Measurements from ENCODE around the gene DEPP1.

- peak in 1 of 2 experiments; percentile 25; a peak in 3 of 4 replicates for TF ChIP-seq CTCF (conservative IDR thresholded peaks at IDR 0.05; ENCODE audit: low read depth in 2 of 2)
- no peak for TF ChIP-seq EZH2 (IDR thresholded peaks at IDR 0.05; ENCODE audit: low read depth, unreplicated experiment)
- TF ChIP-seq POLR2AphosphoS5 (IDR thresholded peaks at IDR 0.05; ENCODE audit: low read depth) = no peak
- TF ChIP-seq, protein P1, sequence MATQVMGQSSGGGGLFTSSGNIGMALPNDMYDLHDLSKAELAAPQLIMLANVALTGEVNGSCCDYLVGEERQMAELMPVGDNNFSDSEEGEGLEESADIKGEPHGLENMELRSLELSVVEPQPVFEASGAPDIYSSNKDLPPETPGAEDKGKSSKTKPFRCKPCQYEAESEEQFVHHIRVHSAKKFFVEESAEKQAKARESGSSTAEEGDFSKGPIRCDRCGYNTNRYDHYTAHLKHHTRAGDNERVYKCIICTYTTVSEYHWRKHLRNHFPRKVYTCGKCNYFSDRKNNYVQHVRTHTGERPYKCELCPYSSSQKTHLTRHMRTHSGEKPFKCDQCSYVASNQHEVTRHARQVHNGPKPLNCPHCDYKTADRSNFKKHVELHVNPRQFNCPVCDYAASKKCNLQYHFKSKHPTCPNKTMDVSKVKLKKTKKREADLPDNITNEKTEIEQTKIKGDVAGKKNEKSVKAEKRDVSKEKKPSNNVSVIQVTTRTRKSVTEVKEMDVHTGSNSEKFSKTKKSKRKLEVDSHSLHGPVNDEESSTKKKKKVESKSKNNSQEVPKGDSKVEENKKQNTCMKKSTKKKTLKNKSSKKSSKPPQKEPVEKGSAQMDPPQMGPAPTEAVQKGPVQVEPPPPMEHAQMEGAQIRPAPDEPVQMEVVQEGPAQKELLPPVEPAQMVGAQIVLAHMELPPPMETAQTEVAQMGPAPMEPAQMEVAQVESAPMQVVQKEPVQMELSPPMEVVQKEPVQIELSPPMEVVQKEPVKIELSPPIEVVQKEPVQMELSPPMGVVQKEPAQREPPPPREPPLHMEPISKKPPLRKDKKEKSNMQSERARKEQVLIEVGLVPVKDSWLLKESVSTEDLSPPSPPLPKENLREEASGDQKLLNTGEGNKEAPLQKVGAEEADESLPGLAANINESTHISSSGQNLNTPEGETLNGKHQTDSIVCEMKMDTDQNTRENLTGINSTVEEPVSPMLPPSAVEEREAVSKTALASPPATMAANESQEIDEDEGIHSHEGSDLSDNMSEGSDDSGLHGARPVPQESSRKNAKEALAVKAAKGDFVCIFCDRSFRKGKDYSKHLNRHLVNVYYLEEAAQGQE (IDR thresholded peaks at IDR 0.05; ENCODE audit: unreplicated experiment) = no peak
- TF ChIP-seq STAT1 (IDR thresholded peaks at IDR 0.05; ENCODE audit: unreplicated experiment) = no peak
- no peak for TF ChIP-seq CREB1 (CRISPR knock-in tag; IDR thresholded peaks at IDR 0.05; ENCODE audit: low read depth)
- no peak for TF ChIP-seq EZH2phosphoT487 (IDR thresholded peaks at IDR 0.05; ENCODE audit: unreplicated experiment)
- TF ChIP-seq, protein P2, sequence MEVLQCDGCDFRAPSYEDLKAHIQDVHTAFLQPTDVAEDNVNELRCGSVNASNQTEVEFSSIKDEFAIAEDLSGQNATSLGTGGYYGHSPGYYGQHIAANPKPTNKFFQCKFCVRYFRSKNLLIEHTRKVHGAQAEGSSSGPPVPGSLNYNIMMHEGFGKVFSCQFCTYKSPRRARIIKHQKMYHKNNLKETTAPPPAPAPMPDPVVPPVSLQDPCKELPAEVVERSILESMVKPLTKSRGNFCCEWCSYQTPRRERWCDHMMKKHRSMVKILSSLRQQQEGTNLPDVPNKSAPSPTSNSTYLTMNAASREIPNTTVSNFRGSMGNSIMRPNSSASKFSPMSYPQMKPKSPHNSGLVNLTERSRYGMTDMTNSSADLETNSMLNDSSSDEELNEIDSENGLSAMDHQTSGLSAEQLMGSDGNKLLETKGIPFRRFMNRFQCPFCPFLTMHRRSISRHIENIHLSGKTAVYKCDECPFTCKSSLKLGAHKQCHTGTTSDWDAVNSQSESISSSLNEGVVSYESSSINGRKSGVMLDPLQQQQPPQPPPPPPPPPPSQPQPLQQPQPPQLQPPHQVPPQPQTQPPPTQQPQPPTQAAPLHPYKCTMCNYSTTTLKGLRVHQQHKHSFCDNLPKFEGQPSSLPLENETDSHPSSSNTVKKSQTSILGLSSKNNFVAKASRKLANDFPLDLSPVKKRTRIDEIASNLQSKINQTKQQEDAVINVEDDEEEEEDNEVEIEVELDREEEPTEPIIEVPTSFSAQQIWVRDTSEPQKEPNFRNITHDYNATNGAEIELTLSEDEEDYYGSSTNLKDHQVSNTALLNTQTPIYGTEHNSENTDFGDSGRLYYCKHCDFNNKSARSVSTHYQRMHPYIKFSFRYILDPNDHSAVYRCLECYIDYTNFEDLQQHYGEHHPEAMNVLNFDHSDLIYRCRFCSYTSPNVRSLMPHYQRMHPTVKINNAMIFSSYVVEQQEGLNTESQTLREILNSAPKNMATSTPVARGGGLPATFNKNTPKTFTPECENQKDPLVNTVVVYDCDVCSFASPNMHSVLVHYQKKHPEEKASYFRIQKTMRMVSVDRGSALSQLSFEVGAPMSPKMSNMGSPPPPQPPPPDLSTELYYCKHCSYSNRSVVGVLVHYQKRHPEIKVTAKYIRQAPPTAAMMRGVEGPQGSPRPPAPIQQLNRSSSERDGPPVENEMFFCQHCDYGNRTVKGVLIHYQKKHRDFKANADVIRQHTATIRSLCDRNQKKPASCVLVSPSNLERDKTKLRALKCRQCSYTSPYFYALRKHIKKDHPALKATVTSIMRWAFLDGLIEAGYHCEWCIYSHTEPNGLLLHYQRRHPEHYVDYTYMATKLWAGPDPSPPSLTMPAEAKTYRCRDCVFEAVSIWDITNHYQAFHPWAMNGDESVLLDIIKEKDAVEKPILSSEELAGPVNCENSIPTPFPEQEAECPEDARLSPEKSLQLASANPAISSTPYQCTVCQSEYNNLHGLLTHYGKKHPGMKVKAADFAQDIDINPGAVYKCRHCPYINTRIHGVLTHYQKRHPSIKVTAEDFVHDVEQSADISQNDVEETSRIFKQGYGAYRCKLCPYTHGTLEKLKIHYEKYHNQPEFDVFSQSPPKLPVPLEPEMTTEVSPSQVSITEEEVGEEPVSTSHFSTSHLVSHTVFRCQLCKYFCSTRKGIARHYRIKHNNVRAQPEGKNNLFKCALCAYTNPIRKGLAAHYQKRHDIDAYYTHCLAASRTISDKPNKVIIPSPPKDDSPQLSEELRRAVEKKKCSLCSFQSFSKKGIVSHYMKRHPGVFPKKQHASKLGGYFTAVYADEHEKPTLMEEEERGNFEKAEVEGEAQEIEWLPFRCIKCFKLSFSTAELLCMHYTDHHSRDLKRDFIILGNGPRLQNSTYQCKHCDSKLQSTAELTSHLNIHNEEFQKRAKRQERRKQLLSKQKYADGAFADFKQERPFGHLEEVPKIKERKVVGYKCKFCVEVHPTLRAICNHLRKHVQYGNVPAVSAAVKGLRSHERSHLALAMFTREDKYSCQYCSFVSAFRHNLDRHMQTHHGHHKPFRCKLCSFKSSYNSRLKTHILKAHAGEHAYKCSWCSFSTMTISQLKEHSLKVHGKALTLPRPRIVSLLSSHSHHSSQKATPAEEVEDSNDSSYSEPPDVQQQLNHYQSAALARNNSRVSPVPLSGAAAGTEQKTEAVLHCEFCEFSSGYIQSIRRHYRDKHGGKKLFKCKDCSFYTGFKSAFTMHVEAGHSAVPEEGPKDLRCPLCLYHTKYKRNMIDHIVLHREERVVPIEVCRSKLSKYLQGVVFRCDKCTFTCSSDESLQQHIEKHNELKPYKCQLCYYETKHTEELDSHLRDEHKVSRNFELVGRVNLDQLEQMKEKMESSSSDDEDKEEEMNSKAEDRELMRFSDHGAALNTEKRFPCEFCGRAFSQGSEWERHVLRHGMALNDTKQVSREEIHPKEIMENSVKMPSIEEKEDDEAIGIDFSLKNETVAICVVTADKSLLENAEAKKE (CRISPR knock-in tag; IDR thresholded peaks at IDR 0.05) = no peak
- TF ChIP-seq, protein P3, sequence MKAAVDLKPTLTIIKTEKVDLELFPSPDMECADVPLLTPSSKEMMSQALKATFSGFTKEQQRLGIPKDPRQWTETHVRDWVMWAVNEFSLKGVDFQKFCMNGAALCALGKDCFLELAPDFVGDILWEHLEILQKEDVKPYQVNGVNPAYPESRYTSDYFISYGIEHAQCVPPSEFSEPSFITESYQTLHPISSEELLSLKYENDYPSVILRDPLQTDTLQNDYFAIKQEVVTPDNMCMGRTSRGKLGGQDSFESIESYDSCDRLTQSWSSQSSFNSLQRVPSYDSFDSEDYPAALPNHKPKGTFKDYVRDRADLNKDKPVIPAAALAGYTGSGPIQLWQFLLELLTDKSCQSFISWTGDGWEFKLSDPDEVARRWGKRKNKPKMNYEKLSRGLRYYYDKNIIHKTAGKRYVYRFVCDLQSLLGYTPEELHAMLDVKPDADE (IDR thresholded peaks at IDR 0.05) = no peak
- no peak for TF ChIP-seq NANOG (IDR thresholded peaks at IDR 0.05; ENCODE audit: borderline replicate concordance)
Measured at GRCh38 chr10:44949127-44949802, 29.3 kb downstream of the DEPP1 start.
